ENCODE results near the gene ELOA.
"Not testable (repeated sequence)": the region's sequence is repeated elsewhere in the genome, so short reads cannot be mapped to it uniquely, and the experiment has no call there.

ELOA gene

GRCh38 chr1:23741609-23742008 is 1.7 kb upstream of the ELOA start:
- DNase-seq, result no peak

- DNase-seq, result peak; percentile 61
These were observed 493 bp upstream of the ELOA start for GRCh38 chr1:23742670-23743286.

GRCh38 chr1:23745515-23745914 is 2.2 kb downstream of the ELOA start:
- DNase-seq, result peak; percentile 28

- no peak for DNase-seq
These were observed 4.7 kb downstream of the ELOA start for GRCh38 chr1:23748016-23748415.

GRCh38 chr1:23751050-23751814 is 8.0 kb downstream of the ELOA start:
- peak; percentile 32 for DNase-seq

GRCh38 chr1:23751815-23752200 is 8.5 kb downstream of the ELOA start:
- no peak for DNase-seq

- no peak for DNase-seq
These were observed 9.6 kb downstream of the ELOA start for GRCh38 chr1:23752909-23753308.

GRCh38 chr1:23756676-23757075 is 13.4 kb downstream of the ELOA start:
- no peak for DNase-seq

- DNase-seq, result no peak
These were observed 14.5 kb downstream of the ELOA start for GRCh38 chr1:23757812-23758211.

- DNase-seq, result no peak
These were observed 16.0 kb downstream of the ELOA start for GRCh38 chr1:23759277-23759676.

GRCh38 chr1:23763041-23763577 is 19.8 kb downstream of the ELOA start:
- DNase-seq, result no peak

- no peak for DNase-seq
These were observed 25.5 kb downstream of the ELOA start for GRCh38 chr1:23768733-23769132.

GRCh38 chr1:23772049-23772853 is 29.0 kb downstream of the ELOA start:
- DNase-seq, result peak; percentile 65

- DNase-seq, result no peak
These were observed 29.6 kb downstream of the ELOA start for GRCh38 chr1:23772854-23773242.

GRCh38 chr1:23774174-23774880 is 31.1 kb downstream of the ELOA start:
- no peak for DNase-seq

GRCh38 chr1:23776217-23776616 is 32.9 kb downstream of the ELOA start:
- DNase-seq, result no peak

- peak; percentile 84 for DNase-seq
These were observed 34.9 kb downstream of the ELOA start, which contains the start of gene PITHD1 for GRCh38 chr1:23777979-23778814. Gene PITHD1 (plus strand): TSS chr1:23778418. CDS start chr1:23778516, 98 bp downstream.

- peak; percentile 9 for DNase-seq
These were observed 36.6 kb downstream of the ELOA start for GRCh38 chr1:23779826-23780371.

GRCh38 chr1:23783141-23783540 is 39.9 kb downstream of the ELOA start:
- not testable (repeated sequence) for DNase-seq

GRCh38 chr1:23784846-23785245 is 41.6 kb downstream of the ELOA start:
- no peak for DNase-seq

GRCh38 chr1:23787701-23788100 is 44.4 kb downstream of the ELOA start:
- no peak for DNase-seq

Data from NCI-H510A treated with DMSO at 0.1 percent for 48 hours (cell line).